ENCODE measurements around the gene FGG.

The FGG gene

GRCh38 chr4:154566639-154567204 is 45.7 kb downstream of the FGG start:
- Histone ChIP-seq H3K9me3 (no peaks in the 10 kb centered on the region), H3K4me3 (no peak overlapping the region), H3K27ac (no peak overlapping the region), H3K27me3 (no peaks in the 10 kb centered on the region), H3K36me3 (no peaks in the 10 kb centered on the region), H3K4me1 (no peaks in the 10 kb centered on the region)
- DNase-seq: no peak
- no peak for TF ChIP-seq CTCF (IDR thresholded peaks at IDR 0.05)
- intact Hi-C loops (cut with DNase I; ENCODE audit: low total_unique reads): no loop called here

GRCh38 chr4:154565704-154566103 is 46.8 kb downstream of the FGG start:
- intact Hi-C loops (cut with DNase I; ENCODE audit: low total_unique reads): no loop called here
- Histone ChIP-seq H3K27ac (no peak overlapping the region), H3K4me1 (no peaks in the 10 kb centered on the region), H3K4me3 (no peak overlapping the region), H3K9me3 (no peaks in the 10 kb centered on the region), H3K36me3 (no peaks in the 10 kb centered on the region), H3K27me3 (no peaks in the 10 kb centered on the region)
- no peak for TF ChIP-seq CTCF (IDR thresholded peaks at IDR 0.05)
- DNase-seq: no peak

- Histone ChIP-seq H3K36me3 (no peaks in the 10 kb centered on the region), H3K9me3 (no peaks in the 10 kb centered on the region), H3K27me3 (no peaks in the 10 kb centered on the region), H3K27ac (no peak overlapping the region), H3K4me3 (no peak overlapping the region), H3K4me1 (no peaks in the 10 kb centered on the region)
- intact Hi-C loops (cut with DNase I; ENCODE audit: low total_unique reads): no loop called here
- no peak for DNase-seq
- no peak for TF ChIP-seq CTCF (IDR thresholded peaks at IDR 0.05)
Measured at GRCh38 chr4:154564311-154564710, 48.1 kb downstream of the FGG start.

DNA sequence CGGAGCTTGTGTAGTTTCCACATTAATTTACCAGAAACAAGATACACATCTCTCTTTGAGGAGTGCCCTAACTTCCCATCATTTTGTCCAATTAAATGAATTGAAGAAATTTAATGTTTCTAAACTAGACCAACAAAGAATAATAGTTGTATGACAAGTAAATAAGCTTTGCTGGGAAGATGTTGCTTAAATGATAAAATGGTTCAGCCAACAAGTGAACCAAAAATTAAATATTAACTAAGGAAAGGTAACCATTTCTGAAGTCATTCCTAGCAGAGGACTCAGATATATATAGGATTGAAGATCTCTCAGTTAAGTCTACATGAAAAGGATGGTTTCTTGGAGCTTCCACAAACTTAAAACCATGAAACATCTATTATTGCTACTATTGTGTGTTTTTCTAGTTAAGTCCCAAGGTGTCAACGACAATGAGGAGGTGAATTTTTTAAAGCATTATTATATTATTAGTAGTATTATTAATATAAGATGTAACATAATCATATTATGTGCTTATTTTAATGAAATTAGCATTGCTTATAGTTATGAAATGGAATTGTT is 49.7 kb downstream of the FGG start, which contains the start of gene FGB:
TSS of gene FGB (plus strand) at position 315 of the 558 bp plus-strand sequence. CDS start at position 323, 8 bp downstream.
- no peaks in the 10 kb centered on the region for H3K36me3 ChIP-seq
- H3K4me3 ChIP-seq: no peak within 1 kb of the TSS
- no peak for DNase-seq

GRCh38 chr4:154560824-154561231 is 51.6 kb downstream of the FGG start:
- H3K4me1 ChIP-seq: no peaks in the 10 kb centered on the region
- no peaks in the 10 kb centered on the region for H3K36me3 ChIP-seq
- no peak for DNase-seq
- intact Hi-C loops (cut with DNase I; ENCODE audit: low total_unique reads): no loop called here
- no peak for TF ChIP-seq CTCF (IDR thresholded peaks at IDR 0.05)
- H3K9me3 ChIP-seq: no peaks in the 10 kb centered on the region
- H3K4me3 ChIP-seq: no peak overlapping the region
- no peak overlapping the region for H3K27ac ChIP-seq
- no peaks in the 10 kb centered on the region for H3K27me3 ChIP-seq

More for the DNA sequence above, 49.7 kb downstream of the FGG start, which contains the start of gene FGB:
- intact Hi-C loops (cut with DNase I; ENCODE audit: low total_unique reads): no loop called here
- Histone ChIP-seq H3K4me1 (no peaks in the 10 kb centered on the region), H3K27ac (no peak within 1 kb of the TSS), H3K27me3 (no peaks in the 10 kb centered on the region), H3K9me3 (no peaks in the 10 kb centered on the region)
- TF ChIP-seq CTCF (IDR thresholded peaks at IDR 0.05): no peak

Measured in tibial artery (tissue), 4 donors.